Neural cell (in vitro differentiated cells): Measurements from ENCODE around the gene ORAI1.

Source experiments
- CTCF ChIP-seq: fragments of 450-650 bp; IDR thresholded peaks from 2 replicates; pipeline ENCODE4 v1.5.1; 2014; ENCODE audit warnings: antibody characterized with exemption, mild to moderate bottlenecking, moderate library complexity; ENCODE audit not compliant: poor library complexity, severe bottlenecking
- EP300 ChIP-seq: fragments of 450-650 bp; conservative IDR thresholded peaks from 2 replicates; pipeline ENCODE4 v1.6.1; 2014; ENCODE audit warnings: antibody characterized with exemption, mild to moderate bottlenecking, moderate library complexity; ENCODE audit not compliant: poor library complexity, severe bottlenecking
- EZH2 ChIP-seq: fragments of 200-600, 300-800 bp; shearing (Covaris generic), sonication (generic); IDR thresholded peaks from 2 replicates; pipeline ENCODE4 v1.6.1; 2014; ENCODE audit warnings: antibody characterized with exemption, low read length, borderline replicate concordance, mild to moderate bottlenecking; ENCODE audit not compliant: insufficient read depth, poor library complexity, severe bottlenecking
- MXI1 ChIP-seq: fragments of 450-650 bp; conservative IDR thresholded peaks from 2 replicates; pipeline ENCODE4 v1.6.1; 2014; ENCODE audit warnings: antibody characterized with exemption, mild to moderate bottlenecking; ENCODE audit not compliant: poor library complexity, severe bottlenecking
- POLR2AphosphoS5 ChIP-seq: IDR thresholded peaks from 2 replicates; pipeline ENCODE4 v1.6.1; 2012
- RAD21 ChIP-seq: fragments of 450-650 bp; conservative IDR thresholded peaks from 2 replicates; pipeline ENCODE4 v1.6.1; 2014; ENCODE audit warnings: antibody characterized with exemption, mild to moderate bottlenecking, moderate library complexity
- SMC3 ChIP-seq: fragments of 450-650 bp; conservative IDR thresholded peaks from 2 replicates; pipeline ENCODE4 v1.6.1; 2014; ENCODE audit warnings: antibody characterized with exemption, mild to moderate bottlenecking, moderate library complexity; ENCODE audit not compliant: poor library complexity
- TAF1 ChIP-seq: IDR thresholded peaks from 2 replicates; pipeline ENCODE4 v1.6.1; 2012; ENCODE audit warnings: low read depth

GRCh38 chr12:121657305-121658008 lies 31.1 kb downstream of the ORAI1 start:
- TF ChIP-seq EZH2 (no peak), CTCF (no peak), RAD21 (no peak), EP300 (no peak), POLR2AphosphoS5 (no peak), SMC3 (no peak), MXI1 (no peak), TAF1 (no peak)
